ENCODE results near the gene MYO5C.

GRCh38 chr15:52225230-52225629 lies 70.4 kb downstream of the MYO5C start:
- TF ChIP-seq POLR2A (IDR thresholded peaks at IDR 0.05): no peak
- TF ChIP-seq CTCF (IDR thresholded peaks at IDR 0.05): no peak

Measured in vagina (tissue), 2 donors.